IPS-NIHi7 (cell line): ENCODE data around the gene RELN.
"Not testable (repeated sequence)": the region's sequence is repeated elsewhere in the genome, so short reads cannot be mapped to it uniquely, and the experiment has no call there.

Experiments used
- DNase-seq: peaks from one replicate; pipeline ENCODE4 v3.0.0; 2012; ENCODE audit warnings: mixed read lengths; ENCODE audit errors: extremely low spot score

The RELN gene

GRCh38 chr7:103851357-103851756 lies 138.1 kb downstream of the RELN start:
- DNase-seq: peak; percentile 31

- peak; percentile 12 for DNase-seq
Measured at GRCh38 chr7:103843689-103844480, 145.6 kb downstream of the RELN start.

- no peak for DNase-seq
Measured at GRCh38 chr7:103833401-103833800, 156.1 kb downstream of the RELN start.

DNA sequence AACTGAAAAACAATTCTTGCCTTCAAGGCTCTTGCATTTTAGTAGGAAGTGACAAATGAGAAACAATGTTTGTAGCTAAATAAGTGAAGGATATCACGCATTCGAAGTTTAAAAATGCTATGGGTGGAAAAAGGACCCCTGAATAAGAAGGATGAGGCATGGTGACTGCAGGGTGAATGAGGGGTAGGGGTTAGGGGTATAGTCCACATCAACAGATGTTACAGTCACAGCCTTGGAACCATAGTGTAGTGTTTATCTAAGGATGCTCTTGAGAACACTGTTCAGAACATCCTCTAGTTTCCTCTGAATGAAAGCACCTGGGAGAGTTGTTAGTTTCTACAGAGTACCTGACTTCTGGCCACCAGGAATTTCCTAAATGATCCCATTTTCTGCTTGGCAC lies 157.0 kb downstream of the RELN start:
- no peak for DNase-seq

DNA sequence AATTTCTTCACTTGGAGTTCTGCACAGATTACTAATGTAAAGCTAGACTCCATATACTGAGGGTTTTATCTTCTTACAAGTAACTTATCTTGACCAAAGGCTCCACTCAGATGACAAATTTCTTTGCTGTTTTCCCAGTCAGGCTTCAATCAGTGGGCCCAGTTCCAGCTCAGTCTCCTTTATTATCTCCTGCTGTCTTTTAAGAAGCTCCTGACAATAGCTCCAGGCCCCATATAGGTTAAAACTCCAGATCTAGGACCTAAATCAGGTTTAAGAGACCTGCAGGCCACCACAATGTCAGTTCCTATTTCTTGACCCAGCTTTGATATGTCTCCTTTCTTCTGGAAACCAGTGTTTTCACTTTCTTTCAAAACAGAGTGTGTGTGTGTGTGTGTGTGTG lies 165.2 kb downstream of the RELN start:
- no peak for DNase-seq

GRCh38 chr7:103823084-103823483 lies 166.4 kb downstream of the RELN start:
- DNase-seq: no peak

- no peak for DNase-seq
Measured at GRCh38 chr7:103821092-103821491, 168.4 kb downstream of the RELN start.

GRCh38 chr7:103815972-103816371 lies 173.5 kb downstream of the RELN start:
- DNase-seq: not testable (repeated sequence)

GRCh38 chr7:103813970-103814369 lies 175.5 kb downstream of the RELN start:
- DNase-seq: no peak

DNA sequence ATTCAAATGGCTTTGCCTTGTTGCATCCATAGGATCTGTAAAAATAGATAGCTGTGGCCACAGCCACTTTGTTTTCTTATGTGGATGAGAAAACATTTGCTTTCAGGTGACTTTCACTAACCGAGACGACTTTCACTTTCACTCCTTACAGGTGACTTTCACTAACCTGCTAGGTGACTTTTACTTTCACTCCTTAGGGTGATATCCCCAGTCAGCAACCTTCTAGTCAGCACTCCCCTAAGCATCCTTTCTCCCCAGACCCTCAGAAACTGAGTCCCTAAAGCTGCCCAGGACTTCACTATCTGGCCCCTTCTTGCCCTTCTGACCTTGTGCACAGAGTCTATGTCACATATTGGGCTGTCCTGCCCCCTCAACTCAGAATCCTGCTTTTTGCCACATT lies 177.5 kb downstream of the RELN start:
- DNase-seq: peak; percentile 13

DNA sequence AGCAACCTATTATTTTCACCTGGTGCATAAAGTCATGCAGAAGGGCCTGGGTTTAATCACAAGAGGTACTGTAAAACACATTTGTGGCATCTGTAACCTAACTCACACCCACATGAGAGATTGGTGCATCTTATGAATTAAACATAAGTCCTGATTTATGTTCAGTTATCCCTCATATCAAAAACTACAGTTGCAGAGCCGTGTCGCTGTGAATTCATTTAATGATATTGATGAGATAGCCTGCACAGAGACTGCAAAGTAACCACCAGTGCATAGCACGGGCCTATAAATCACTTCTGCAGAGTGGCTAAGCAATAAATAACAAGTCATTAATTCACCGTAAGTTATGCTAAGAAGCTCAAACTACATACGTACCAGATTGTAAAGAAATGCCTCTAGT lies 178.2 kb downstream of the RELN start:
- DNase-seq: no peak

DNA sequence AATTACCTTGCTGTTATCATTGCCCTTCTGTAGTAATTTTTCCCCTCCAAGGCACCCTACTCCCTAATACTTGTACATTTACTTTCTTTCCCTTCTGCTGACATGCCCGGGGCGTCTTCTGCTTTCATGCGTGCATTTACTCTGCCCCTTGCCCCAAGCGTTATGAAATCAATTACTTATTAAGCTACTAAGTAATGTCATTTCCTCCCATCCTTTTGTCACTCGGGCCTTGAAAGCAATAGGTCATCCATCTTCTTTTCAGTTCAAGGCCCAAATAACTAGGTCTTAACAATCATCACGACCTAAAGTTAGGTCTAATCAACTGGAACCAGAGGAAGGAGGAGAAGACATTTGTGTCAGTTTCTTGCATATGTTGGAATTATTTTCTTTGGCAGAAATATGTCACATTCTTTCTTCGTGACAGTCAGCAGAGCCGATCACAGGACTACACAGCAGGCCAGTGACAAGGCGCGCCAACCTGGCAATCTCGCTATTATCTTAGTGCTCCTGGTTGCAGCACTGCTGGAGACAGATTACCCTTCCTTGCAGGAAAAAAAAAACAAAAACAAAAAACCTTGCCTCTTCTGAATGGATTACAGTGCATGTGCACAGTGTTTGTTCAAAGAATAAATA lies 179.2 kb downstream of the RELN start:
- DNase-seq: no peak

- peak; percentile 14 for DNase-seq
Measured at GRCh38 chr7:103809229-103809994, 180.0 kb downstream of the RELN start.

DNA sequence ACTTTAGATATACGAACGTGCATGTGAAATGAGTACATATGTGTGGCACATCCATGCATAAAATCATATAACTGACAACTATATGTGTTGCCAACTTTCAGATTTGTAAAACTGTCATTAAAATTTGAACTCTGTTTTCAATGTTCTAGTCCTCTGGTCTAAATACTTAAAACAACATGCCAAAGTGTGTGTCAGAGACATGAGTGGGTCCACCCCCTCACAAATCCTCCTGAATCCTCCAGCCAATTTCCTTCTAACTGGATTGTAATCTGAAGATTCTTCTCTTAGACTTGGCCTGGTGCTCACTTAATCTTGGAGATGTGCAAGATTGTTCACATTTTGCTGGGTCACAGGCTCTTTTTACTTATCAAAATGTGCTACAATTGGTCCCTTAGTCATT lies 184.1 kb downstream of the RELN start:
- DNase-seq: no peak

DNA sequence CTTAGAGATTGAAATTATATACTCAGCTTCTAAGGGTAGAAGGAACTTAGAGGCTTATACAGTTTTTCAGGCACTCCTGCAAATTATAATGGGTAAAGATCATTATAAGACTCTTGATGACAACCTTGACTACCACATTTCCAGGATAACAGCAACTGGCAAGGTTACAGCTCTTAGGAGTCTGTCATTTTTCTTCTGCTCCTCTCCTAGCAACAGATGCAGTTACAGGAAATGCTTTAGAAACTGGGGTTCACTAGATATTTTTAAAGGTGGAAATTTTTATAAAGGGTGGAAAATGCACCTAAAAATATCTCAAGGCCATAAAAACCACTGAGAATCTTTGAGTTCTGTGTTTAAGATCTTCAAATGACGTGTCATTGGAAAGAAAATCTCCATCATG lies 185.8 kb downstream of the RELN start:
- no peak for DNase-seq

GRCh38 chr7:103799298-103799697 lies 190.2 kb downstream of the RELN start:
- DNase-seq: no peak

DNA sequence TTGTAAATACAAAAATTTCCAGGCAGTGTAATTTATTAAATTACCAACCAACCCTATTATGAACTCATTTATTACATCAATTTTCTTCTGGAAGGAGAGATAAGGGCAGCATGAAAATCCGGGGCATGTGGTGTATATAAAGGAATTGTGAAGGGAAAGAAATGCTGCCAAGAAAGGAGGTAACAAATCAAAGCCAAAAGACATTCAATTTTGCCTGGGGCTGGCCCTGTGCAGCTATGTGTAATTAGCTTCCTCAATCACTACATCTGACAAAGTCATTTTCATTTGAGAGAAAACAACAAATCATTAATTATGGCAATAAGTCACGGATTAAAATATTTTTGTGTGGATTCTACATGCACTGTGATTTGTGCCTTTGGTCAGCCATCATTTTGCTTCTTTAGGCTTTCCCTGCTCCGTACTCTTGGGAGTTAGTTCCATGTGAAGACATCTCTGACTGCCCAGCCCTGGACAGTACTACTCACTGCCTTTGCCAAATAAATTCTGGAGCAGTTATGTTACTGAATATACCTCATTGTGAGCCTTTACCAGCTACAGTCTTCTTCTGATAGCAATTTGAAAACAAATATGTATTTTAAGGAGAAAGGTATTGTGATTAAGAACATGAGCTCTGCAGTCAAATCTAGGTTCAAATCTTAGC lies 191.7 kb downstream of the RELN start:
- no peak for DNase-seq

DNA sequence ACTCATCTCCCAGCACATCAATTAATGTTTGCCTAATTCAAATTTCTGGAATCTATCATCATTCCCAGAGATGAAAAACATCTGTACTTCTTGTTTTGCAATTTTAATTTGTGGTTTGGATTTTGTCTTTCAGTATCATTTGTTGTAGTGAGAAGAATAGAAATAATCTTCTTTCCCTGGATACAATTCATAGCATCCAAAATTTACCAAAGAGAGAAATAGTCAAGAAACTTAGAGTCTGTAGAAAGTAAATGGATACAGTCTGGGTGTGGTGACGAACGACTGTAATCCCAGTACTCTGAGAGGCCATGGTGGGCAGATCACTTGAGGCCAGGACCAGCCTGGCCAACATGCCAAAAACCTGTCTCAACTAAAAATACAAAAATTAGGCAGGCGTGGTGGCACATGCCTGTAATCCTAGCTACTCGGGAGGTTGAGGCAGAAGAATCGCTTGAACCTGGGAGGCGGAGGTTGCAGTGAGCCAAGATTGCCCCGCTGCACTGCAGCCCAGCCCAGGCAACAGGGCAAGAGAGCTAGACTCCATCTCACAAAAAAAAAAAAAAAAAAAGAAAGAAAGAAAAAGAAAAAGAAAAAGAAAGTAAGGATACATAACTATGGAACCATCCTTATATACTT lies 193.0 kb downstream of the RELN start:
- DNase-seq: no peak

- DNase-seq: no peak
Measured at GRCh38 chr7:103795787-103796186, 193.7 kb downstream of the RELN start.

- DNase-seq: no peak
Measured at GRCh38 chr7:103795107-103795506, 194.4 kb downstream of the RELN start.

GRCh38 chr7:103794424-103794823 lies 195.0 kb downstream of the RELN start:
- DNase-seq: no peak

GRCh38 chr7:103793614-103794013 lies 195.8 kb downstream of the RELN start:
- DNase-seq: no peak
